IgD-negative memory B cell (primary cell): ENCODE data around the gene SIRT2. TPM values are rescaled to one million over a fixed set of nuclear protein-coding genes. Genes with fewer than 3 reads are reported as not detected.
A peak's percentile ranks its signal among the peaks of the same experiment; 100 is the strongest.
"Not testable (repeated sequence)": the region's sequence is repeated elsewhere in the genome, so short reads cannot be mapped to it uniquely, and the experiment has no call there.

Experiments used
- H3K27ac Mint-ChIP-seq, 3 donors: one replicate each; pipeline ENCODE4 v1.8.0; 2020 to 2022; ENCODE audit warnings: mild to moderate bottlenecking in 3 of 3, mixed read lengths in 3 of 3, moderate library complexity in 1 of 3
- H3K27me3 Mint-ChIP-seq: one replicate; pipeline ENCODE4 v1.8.0; 2021; ENCODE audit warnings: mixed read lengths
- H3K36me3 Mint-ChIP-seq: one replicate; pipeline ENCODE4 v1.8.0; 2020; ENCODE audit warnings: mild to moderate bottlenecking, mixed read lengths
- H3K4me1 Mint-ChIP-seq, 3 donors: one replicate each; pipeline ENCODE4 v1.8.0; 2020 to 2022; ENCODE audit warnings: mixed read lengths in 3 of 3, mild to moderate bottlenecking in 1 of 3
- H3K4me3 Mint-ChIP-seq, 4 donors: one replicate each; pipeline ENCODE4 v1.8.0; 2020 to 2022; ENCODE audit warnings: mild to moderate bottlenecking in 4 of 4, mixed read lengths in 4 of 4, moderate library complexity in 3 of 4
- H3K9me3 Mint-ChIP-seq, 3 donors: one replicate each; pipeline ENCODE4 v1.8.0; 2020 to 2021; ENCODE audit warnings: mixed read lengths in 3 of 3, mild to moderate bottlenecking in 1 of 3
- polyA plus RNA-seq: library from polyadenylated mRNA; unstranded; fragments of 300-500 nt; fragmentation: Illumina TruSeq; gene quantifications from one replicate; pipeline ENCODE4 v1.2.3, GENCODE V29; 2021

SIRT2 gene
- polyA plus RNA-seq, 1 donor from 2014 or later: 45.5 TPM

GRCh38 chr19:38873400-38873799, 26.0 kb downstream of the SIRT2 start:
- H3K36me3 Mint-ChIP-seq, H3K27me3 Mint-ChIP-seq, H3K9me3 Mint-ChIP-seq: not testable (repeated sequence)
- peak overlapping the region; percentile 8 to 67 (median 41) for H3K27ac Mint-ChIP-seq
- peak overlapping the region in 3 of 4 donors; percentile 18 to 59 (median 27) for H3K4me3 Mint-ChIP-seq
- peaks cover 22 to 35% (median 26%) of the 10 kb centered on the region in 3 donors for H3K4me1 Mint-ChIP-seq

GRCh38 chr19:38870612-38871011, 28.8 kb downstream of the SIRT2 start:
- Mint-ChIP-seq H3K27ac (peak overlapping the region in 2 of 3 donors; percentile 68 to 93), H3K9me3 (no peaks in the 10 kb centered on the region), H3K4me3 (peak overlapping the region; percentile 76 to 90 (median 88)), H3K36me3 (no peaks in the 10 kb centered on the region), H3K4me1 (peaks cover 10 to 32% (median 24%) of the 10 kb centered on the region in 3 donors), H3K27me3 (no peaks in the 10 kb centered on the region)

GRCh38 chr19:38869836-38870607, 29.4 kb downstream of the SIRT2 start:
- Mint-ChIP-seq H3K4me3 (peak overlapping the region; percentile 87 to 98 (median 92)), H3K9me3 (no peaks in the 10 kb centered on the region), H3K4me1 (peaks cover 13 to 38% (median 27%) of the 10 kb centered on the region in 3 donors), H3K27ac (peak overlapping the region; percentile 47 to 93 (median 68)), H3K36me3 (no peaks in the 10 kb centered on the region), H3K27me3 (no peaks in the 10 kb centered on the region)

- peaks cover 20 to 41% (median 35%) of the 10 kb centered on the region in 3 donors for H3K4me1 Mint-ChIP-seq
- H3K27me3 Mint-ChIP-seq: no peaks in the 10 kb centered on the region
- no peaks in the 10 kb centered on the region for H3K36me3 Mint-ChIP-seq
- H3K4me3 Mint-ChIP-seq: peak overlapping the region; percentile 87 to 98 (median 92)
- peak overlapping the region; percentile 49 to 93 (median 68) for H3K27ac Mint-ChIP-seq
- H3K9me3 Mint-ChIP-seq: no peaks in the 10 kb centered on the region
Measured at GRCh38 chr19:38869160-38869835, 30.1 kb downstream of the SIRT2 start.

GRCh38 chr19:38868551-38868950, 30.9 kb downstream of the SIRT2 start:
- H3K36me3 Mint-ChIP-seq: no peaks in the 10 kb centered on the region
- H3K4me3 Mint-ChIP-seq: peak overlapping the region; percentile 87 to 98 (median 92)
- H3K27ac Mint-ChIP-seq: peak overlapping the region; percentile 49 to 68 (median 50)
- no peaks in the 10 kb centered on the region for H3K27me3 Mint-ChIP-seq
- peaks cover 23 to 40% (median 36%) of the 10 kb centered on the region in 3 donors for H3K4me1 Mint-ChIP-seq
- no peaks in the 10 kb centered on the region for H3K9me3 Mint-ChIP-seq

GRCh38 chr19:38867171-38867780, 32.1 kb downstream of the SIRT2 start:
- Mint-ChIP-seq H3K27me3 (no peaks in the 10 kb centered on the region), H3K27ac (peak overlapping the region in 2 of 3 donors; percentile 71 to 100), H3K4me1 (peaks cover 27 to 44% (median 39%) of the 10 kb centered on the region in 3 donors), H3K4me3 (peak overlapping the region in 2 of 4 donors; percentile 71 to 78), H3K36me3 (no peaks in the 10 kb centered on the region), H3K9me3 (no peaks in the 10 kb centered on the region)

GRCh38 chr19:38862321-38863059, 36.9 kb downstream of the SIRT2 start:
- H3K4me3 Mint-ChIP-seq: peak overlapping the region in 2 of 4 donors; percentile 39 to 63
- H3K27ac Mint-ChIP-seq: peak overlapping the region in 2 of 3 donors; percentile 58 to 71
- H3K4me1 Mint-ChIP-seq: peaks cover 42 to 50% (median 45%) of the 10 kb centered on the region in 3 donors
- H3K27me3 Mint-ChIP-seq: peaks cover 3% of the 10 kb centered on the region
- H3K36me3 Mint-ChIP-seq: no peaks in the 10 kb centered on the region
- H3K9me3 Mint-ChIP-seq: no peaks in the 10 kb centered on the region

GRCh38 chr19:38861368-38861767, 38.0 kb downstream of the SIRT2 start:
- peaks cover 46 to 56% (median 56%) of the 10 kb centered on the region in 3 donors for H3K4me1 Mint-ChIP-seq
- H3K4me3 Mint-ChIP-seq: peak overlapping the region in 1 of 4 donors; percentile 27
- H3K27ac Mint-ChIP-seq: no peak overlapping the region
- no peaks in the 10 kb centered on the region for H3K9me3 Mint-ChIP-seq
- peaks cover 3% of the 10 kb centered on the region for H3K27me3 Mint-ChIP-seq
- H3K36me3 Mint-ChIP-seq: no peaks in the 10 kb centered on the region

- H3K27me3 Mint-ChIP-seq, H3K36me3 Mint-ChIP-seq, H3K9me3 Mint-ChIP-seq: not testable (repeated sequence)
- Mint-ChIP-seq H3K4me3 (peak overlapping the region in 2 of 4 donors; percentile 76 to 83), H3K4me1 (peaks cover 33 to 47% (median 45%) of the 10 kb centered on the region in 3 donors), H3K27ac (peak overlapping the region in 2 of 3 donors; percentile 62 to 90)
Measured at GRCh38 chr19:38859631-38860204, 39.7 kb downstream of the SIRT2 start.

- peaks cover 29 to 39% (median 34%) of the 10 kb centered on the region in 3 donors for H3K4me1 Mint-ChIP-seq
- H3K9me3 Mint-ChIP-seq: no peaks in the 10 kb centered on the region
- H3K36me3 Mint-ChIP-seq: no peaks in the 10 kb centered on the region
- peak overlapping the region; percentile 1 to 87 (median 54) for H3K4me3 Mint-ChIP-seq
- H3K27ac Mint-ChIP-seq: peak overlapping the region; percentile 87 to 93 (median 91)
- peaks cover 3% of the 10 kb centered on the region for H3K27me3 Mint-ChIP-seq
Measured at GRCh38 chr19:38856813-38857212, 42.6 kb downstream of the SIRT2 start.

GRCh38 chr19:38855751-38856150, 43.7 kb downstream of the SIRT2 start:
- H3K4me3 Mint-ChIP-seq: peak overlapping the region in 1 of 4 donors; percentile 52
- not testable (repeated sequence) for H3K9me3 Mint-ChIP-seq, H3K36me3 Mint-ChIP-seq, H3K27me3 Mint-ChIP-seq
- H3K4me1 Mint-ChIP-seq: peaks cover 30 to 37% (median 31%) of the 10 kb centered on the region in 3 donors
- peak overlapping the region in 1 of 3 donors; percentile 87 for H3K27ac Mint-ChIP-seq

GRCh38 chr19:38854961-38855360, 44.5 kb downstream of the SIRT2 start:
- not testable (repeated sequence) for H3K27me3 Mint-ChIP-seq, H3K36me3 Mint-ChIP-seq, H3K9me3 Mint-ChIP-seq
- H3K4me3 Mint-ChIP-seq: peak overlapping the region in 3 of 4 donors; percentile 28 to 48 (median 32)
- H3K4me1 Mint-ChIP-seq: peaks cover 28 to 35% (median 29%) of the 10 kb centered on the region in 3 donors
- peak overlapping the region in 1 of 3 donors; percentile 92 for H3K27ac Mint-ChIP-seq

GRCh38 chr19:38853214-38853613, 46.2 kb downstream of the SIRT2 start:
- H3K36me3 Mint-ChIP-seq: peaks cover 2% of the 10 kb centered on the region

More at GRCh38 chr19:38853214-38853613, 46.2 kb downstream of the SIRT2 start:
- H3K27ac Mint-ChIP-seq: peak overlapping the region; percentile 92 to 99 (median 98)
- H3K4me1 Mint-ChIP-seq: peaks cover 23 to 36% (median 32%) of the 10 kb centered on the region in 3 donors
- peak overlapping the region; percentile 73 to 99 (median 98) for H3K4me3 Mint-ChIP-seq
- no peaks in the 10 kb centered on the region for H3K9me3 Mint-ChIP-seq
- peaks cover 2% of the 10 kb centered on the region for H3K27me3 Mint-ChIP-seq
